Activated T-cell treated with anti-CD3 and anti-CD28 coated beads for 48 hours (primary cell): Measurements from ENCODE around the gene CCDC183.
"Not testable (repeated sequence)": the region's sequence is repeated elsewhere in the genome, so short reads cannot be mapped to it uniquely, and the experiment has no call there.

Source experiments
- DNase-seq: peaks from one replicate; pipeline ENCODE4 v3.0.0-alpha.2; 2020; ENCODE audit warnings: low read depth

Gene CCDC183

GRCh38 chr9:136825295-136826187 lies 29.4 kb downstream of the CCDC183 start:
- no peak for DNase-seq

DNA sequence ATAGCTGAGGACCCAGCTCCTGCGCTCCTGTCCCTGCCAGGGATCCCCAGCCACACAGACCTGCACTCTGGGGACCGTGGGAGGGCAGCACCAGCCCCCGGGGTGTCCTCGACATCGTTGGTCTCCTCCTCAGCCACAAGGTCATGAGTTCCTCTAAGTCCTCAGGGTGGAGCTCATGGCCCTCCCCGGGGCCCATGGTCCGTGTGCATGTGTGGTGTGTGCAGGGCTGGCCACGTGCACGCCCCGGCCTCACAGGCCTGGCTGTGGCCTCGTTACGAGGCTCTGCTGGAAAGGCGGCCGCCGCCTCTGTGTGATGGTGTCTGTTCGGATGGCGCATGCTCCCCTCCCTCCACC lies 30.0 kb downstream of the CCDC183 start:
- no peak for DNase-seq

DNA sequence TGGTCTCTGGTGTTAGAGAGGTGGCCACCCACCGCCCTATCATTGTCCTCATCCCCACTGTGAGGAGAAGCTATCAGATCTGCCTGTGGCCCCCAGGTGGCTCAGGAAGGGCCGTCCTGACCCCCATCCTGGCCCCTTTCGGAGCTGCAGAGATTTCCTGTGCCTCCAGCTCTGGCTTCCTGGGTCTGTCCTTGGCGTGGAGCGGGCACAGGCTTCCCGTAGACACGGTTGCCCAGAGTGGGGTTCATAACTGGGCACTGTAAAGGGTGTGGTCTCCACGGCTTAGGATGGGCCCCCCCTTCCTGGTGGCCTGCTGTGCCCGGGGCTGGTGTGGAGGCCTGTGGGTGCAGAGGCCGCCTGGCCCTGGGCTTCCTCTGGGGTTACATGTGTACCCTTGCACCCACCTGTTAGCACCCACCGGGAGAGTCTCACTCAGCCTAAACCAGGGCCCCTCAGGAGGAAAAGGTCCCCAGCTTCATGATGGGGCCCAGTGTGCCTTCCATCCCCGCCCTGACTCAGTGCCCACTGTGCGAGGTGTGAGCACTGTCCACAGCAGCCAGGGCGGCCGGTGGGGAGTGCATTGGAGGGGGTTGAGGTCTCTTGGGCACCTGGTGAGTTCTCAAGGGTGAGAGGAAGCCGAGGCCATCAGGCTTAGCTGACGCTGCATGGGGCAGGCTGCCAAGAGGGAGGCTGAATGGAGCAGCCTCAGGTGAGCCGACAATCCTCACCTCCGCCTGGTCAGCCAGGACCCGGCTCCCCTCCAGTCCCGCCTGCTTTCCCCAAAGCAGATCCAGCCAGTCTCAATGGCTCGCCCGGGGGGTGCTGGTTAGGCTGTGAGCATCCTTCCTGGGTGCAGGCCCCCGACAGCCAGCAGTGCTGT lies 30.8 kb downstream of the CCDC183 start:
- DNase-seq, result no peak

GRCh38 chr9:136827794-136828473 lies 31.8 kb downstream of the CCDC183 start:
- DNase-seq, result no peak

- DNase-seq, result no peak
These were observed 32.5 kb downstream of the CCDC183 start for GRCh38 chr9:136828474-136829140.

DNA sequence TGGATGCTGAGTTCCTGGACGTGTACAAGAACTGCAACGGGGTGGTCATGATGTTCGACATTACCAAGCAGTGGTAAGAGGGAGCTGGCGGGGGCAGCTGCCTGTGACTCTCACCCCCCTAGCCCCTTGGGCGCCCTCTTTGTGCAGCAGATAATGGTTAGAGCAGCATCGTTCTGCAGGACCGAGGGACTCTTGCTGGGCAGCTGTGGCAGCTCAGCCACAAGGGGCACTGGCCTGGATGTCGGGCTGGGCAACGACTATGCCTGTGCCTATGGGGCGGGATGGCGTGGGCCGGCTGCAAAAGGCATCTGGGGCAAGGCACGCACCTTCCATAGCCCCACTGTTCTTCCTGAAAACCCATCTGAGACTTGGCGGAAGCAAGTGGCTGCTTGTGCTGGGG lies 33.3 kb downstream of the CCDC183 start:
- no peak for DNase-seq

DNA sequence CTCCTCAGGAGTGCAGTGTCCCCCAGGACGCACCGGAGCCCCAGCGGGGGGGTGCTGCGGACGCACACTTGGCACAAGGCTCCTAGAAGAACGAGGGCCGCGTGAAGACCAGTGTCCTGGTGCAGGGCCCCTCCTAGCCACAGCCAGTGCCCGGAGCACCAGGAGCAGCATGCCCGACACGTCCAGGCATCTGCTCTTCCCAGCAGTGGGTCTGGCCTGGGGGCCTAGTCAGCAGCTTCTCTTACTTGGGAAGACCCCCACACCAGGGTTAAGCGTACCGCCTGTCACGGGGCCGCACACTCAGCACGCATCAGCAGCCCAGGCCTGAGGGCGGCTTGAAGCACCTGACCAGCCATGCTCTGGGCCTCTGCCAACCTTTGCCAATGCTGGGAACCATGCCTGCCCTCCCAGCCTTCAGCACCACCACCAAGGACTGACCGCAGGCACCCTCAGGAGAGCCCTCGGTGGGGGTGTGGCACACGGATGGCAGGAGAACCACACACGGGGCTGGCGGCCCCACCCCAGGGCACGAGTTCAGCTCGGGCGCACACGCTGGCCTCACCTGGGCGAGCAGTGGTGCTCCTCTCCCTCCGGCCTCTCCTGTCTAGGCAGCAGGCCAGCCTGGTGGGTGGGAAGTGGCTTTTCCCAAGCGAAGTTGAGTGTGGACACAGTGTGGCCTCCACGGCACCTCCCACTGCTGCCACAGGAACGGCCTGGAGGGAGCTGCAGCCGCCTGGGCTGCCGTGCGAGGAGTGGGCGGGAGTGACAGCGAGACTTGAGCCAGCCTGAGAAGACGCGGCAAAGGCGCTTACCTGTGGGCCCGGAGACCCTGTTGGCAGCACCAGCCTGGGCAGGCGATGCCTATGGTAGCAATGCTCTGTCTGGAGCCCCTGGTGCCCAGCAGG lies 34.1 kb downstream of the CCDC183 start:
- DNase-seq, result no peak

DNA sequence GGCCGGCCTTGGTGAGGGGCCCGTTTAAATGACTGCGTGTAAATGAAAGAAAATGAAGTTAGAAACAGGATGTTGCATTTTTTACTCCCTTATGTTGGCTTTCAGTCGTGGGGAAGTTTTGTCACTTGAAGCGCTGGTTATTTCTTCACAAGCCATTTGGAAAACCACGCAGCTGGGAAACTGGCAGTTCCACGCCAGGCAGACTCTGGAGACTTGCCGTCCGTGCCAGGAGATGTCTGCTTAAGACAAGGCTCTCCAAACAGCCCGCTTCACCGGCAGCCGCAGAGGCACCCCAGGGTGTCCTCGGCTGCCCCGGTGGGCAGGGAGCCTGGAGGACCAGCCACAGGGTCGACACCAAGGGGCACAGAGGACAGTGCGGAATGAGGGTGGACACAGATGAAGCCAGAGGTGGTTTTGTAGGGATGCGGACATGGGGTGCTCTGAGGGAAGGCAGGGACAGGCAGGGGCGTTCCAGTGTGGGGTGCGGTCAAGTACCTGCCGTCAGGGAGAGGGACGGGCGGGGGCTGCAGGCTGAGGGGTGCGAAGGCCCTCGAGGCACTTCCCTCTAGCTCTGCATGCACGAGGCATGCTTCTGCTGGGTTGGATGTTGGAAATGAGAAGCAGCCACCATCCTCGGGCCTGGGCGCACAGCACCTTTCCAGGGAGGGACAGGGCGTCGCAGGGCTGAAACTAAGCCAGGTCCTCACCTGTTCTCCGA lies 35.0 kb downstream of the CCDC183 start:
- DNase-seq, result no peak

GRCh38 chr9:136831720-136832104 lies 35.6 kb downstream of the CCDC183 start:
- DNase-seq, result no peak

- DNase-seq, result no peak
These were observed 36.4 kb downstream of the CCDC183 start for GRCh38 chr9:136832581-136832980.

GRCh38 chr9:136833381-136834048 lies 37.4 kb downstream of the CCDC183 start:
- not testable (repeated sequence) for DNase-seq

DNA sequence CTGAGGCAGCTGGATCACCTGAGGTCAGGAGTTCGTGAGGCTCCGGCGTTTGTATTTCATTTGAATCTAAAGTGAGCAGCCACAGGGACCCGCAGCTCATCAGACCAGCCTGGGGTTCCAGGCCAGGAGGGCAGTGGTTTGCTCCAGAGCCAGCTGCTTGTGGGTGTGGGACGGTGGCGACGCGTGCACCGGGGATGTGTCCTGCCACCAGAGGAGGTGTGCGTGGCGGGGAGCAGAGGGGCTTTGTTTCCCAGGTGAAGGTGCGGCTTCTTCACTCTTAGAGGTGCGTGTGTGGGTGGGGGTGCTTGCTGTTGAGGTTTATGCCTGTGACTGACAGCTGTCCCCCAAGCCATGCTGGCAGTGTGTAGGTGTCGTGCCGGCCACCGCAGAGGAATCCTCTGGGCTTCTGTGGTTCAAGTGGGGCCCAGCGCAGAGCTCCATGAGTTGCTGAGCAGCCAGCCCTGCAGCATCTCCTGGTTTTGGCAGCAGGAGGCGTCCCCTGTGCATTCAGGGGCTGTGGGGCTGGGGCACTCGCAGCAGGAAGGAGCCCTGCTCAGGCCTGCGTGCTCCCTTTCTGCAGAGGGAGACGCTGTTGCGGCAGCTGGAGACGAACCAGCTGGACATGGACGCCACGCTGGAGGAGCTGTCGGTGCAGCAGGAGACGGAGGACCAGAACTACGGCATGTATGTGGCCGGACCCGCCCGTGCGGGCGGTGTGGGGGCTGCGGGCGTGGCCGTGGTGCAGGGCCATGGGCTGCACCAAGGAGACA lies 39.2 kb downstream of the CCDC183 start:
- no peak for DNase-seq

GRCh38 chr9:136835932-136836904 lies 40.1 kb downstream of the CCDC183 start:
- DNase-seq, result no peak

DNA sequence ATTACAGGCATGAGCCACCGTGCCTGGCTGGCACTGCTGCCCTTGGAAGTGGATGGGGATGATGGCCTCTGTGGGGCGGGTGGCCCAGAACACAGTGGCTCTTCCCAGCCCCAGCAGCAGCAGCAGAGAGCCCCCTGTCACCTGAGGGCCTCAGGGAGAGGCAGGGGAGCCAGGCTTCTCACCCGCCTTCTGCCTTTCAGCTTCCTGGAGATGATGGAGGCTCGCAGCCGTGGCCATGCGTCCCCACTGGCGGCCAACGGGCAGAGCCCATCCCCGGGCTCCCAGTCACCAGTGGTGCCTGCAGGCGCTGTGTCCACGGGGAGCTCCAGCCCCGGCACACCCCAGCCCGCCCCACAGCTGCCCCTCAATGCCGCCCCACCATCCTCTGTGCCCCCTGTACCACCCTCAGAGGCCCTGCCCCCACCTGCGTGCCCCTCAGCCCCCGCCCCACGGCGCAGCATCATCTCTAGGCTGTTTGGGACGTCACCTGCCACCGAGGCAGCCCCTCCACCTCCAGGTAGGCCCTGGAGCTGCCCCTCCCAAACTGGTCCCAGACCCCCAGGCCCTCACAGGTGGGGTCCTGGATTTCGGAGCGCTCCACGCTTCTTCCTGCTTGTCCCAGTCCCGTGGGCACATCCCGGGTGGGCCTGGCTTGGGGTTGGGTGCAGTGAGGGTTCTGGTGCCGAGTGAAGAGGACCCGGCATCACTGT lies 41.2 kb downstream of the CCDC183 start:
- no peak for DNase-seq

GRCh38 chr9:136837856-136838277 lies 41.7 kb downstream of the CCDC183 start:
- not testable (repeated sequence) for DNase-seq

- DNase-seq, result no peak
These were observed 42.4 kb downstream of the CCDC183 start for GRCh38 chr9:136838314-136839228.
